Activated T-helper 1 cell treated with anti-CD3 and anti-CD28 coated beads, Interleukin-2, amount 50 U/mL, for 16 hours (primary cell): ENCODE results near the gene ACACB.

Experiments used
- DNase-seq, 2 donors: peaks; one replicate each; pipeline ENCODE4 v3.0.0-alpha.2; 2020; ENCODE audit warnings: low read depth in 1 of 2, low spot score in 1 of 2

ACACB gene

DNA sequence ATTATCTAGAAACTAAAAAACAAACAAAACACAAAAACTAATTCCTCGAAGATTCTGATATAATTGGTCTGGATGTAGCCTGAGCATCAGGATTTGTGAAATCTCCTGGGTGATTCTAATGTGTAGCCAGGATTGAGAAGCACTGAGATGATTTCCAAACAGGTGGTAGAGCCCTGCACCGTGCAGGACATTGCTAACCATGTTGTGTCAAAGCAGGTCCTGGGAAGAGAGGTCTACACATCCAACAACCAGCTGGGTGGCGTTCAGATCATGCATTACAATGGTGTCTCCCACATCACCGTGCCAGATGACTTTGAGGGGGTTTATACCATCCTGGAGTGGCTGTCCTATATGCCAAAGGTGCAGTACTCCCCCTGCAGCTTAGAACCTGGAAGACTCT lies 136.4 kb downstream of the ACACB start:
- no peak for DNase-seq

DNA sequence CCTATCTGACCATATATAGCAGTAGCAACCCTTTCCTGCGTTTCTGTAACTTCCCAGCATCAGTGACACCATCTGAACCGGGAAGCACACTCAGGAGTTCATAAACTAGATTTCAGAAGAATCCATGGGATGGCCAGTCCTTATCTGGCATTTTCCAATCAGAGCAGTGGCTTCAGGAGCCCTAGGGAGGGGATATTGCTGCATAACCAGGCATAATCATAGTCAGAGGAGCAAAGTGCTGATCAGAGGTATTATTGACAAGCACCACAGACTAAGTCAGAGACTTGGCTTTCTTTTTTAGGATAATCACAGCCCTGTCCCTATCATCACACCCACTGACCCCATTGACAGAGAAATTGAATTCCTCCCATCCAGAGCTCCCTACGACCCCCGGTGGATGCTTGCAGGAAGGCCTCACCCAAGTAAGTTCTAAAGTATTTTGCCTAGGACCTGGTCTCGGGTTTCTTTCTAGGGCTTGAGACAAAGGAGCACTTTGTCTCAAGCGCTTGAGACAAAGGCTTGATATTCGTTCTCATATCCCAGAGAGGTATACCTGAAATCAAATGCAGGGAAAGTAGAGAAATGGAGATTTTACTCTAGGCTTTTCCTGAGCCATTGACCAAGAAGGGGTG lies 137.6 kb downstream of the ACACB start:
- DNase-seq, result no peak

DNA sequence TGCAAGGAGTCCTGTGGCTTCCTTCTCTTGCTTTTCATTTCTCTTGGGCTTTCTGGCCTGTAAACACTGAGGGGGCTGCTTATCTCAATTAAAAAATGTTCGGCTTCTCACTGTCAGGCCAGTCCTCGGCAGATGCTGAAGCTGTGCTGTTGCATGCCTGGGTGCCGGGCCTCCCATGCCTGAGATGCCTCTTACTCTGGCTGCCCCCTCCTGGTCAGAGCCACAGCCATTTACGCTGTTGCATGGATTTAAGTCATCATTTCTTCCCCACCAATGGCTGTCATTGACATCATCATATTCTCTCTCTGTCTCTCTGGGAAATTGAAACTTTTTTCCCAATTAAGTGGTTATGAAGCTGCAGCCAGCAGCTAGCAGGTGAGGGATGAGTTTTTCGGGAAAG lies 139.0 kb downstream of the ACACB start:
- no peak for DNase-seq

DNA sequence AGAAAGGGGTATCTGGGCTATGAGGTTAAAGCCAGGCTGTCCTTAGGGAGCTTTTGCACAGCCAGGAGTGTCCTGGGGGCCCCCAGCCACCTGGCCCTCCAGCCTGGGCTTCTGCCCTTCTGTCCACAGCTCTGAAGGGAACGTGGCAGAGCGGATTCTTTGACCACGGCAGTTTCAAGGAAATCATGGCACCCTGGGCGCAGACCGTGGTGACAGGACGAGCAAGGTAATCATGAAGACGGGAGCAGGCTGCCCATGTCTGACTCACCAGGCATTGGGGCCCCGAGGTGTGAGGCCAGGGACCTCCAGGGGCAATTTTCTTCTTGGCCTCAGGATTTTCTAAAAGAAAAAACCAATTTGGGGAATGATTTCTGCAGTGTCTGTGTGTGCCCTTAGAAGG lies 139.6 kb downstream of the ACACB start:
- no peak for DNase-seq

DNA sequence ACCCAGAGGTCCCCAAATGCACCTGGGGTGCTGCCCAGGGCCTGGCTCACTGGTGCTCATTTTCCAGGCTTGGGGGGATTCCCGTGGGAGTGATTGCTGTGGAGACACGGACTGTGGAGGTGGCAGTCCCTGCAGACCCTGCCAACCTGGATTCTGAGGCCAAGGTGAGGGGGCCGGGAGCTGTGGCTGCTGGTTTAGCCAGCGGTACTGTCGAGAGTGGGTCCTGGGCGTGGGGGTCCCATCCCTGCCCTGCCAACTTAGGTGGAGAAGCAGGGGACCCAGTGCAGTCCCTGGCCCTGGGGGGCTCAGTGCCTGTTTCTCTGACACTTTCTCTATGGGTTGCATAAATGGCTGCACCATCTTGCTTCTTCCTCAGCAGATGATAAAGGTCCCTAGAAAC lies 141.8 kb downstream of the ACACB start:
- DNase-seq, result no peak

DNA sequence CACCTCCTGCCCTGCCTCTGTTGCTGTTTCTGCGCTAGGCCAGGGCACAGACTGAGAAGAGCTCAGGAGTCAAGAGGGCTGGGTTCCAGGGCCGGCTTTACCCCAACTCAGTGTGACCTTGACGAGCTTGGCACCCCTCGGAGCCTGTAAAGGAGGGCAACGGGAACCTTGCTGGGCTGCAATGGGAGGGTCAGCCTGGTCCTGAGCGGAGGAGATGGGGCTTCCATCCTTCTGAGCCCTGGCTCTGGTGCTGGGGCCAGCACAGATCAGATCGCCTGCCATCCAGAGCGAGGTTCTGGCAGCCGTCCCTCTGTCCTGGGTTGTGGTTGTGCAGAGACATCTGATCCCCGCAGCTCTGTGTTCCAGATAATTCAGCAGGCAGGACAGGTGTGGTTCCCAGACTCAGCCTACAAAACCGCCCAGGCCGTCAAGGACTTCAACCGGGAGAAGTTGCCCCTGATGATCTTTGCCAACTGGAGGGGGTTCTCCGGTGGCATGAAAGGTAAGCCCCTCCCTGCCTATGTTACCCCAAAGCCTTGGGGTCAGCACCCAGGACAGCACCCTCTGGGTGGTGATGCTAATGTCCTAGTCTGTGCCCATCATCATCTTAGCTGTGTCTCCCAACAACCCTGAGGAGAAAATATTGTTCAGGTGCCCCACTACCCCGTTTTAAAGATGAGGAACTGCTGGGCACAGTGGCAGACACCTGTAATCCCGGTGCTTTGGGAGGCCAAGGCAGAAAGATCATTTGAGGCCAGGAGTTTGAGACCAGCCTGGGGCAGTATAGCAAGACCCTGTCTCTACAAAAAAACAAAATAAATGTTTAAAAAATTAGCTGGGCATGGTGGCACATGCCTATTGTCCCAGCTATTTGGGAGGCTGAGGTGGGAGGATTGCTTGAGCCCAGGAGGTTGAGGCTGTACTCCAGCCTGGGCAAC lies 142.5 kb downstream of the ACACB start:
- DNase-seq, result no peak

DNA sequence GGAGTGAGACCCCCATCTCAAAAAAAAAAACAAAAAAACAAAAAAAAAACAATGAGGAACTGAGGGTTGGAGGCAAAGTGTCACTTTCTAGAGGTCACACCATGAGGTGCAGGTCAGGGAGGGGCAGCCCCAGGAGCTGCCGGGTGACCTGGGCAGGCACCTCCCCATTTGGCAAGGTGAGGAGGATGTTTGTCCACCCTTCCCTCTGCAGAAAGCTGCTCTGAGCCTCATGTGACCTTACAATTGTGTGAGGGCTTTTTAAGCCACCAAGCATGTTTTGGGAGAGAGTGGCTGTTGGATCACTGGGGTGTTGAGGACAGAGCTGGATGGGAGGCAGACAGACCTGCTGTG lies 143.1 kb downstream of the ACACB start:
- DNase-seq, result no peak

DNA sequence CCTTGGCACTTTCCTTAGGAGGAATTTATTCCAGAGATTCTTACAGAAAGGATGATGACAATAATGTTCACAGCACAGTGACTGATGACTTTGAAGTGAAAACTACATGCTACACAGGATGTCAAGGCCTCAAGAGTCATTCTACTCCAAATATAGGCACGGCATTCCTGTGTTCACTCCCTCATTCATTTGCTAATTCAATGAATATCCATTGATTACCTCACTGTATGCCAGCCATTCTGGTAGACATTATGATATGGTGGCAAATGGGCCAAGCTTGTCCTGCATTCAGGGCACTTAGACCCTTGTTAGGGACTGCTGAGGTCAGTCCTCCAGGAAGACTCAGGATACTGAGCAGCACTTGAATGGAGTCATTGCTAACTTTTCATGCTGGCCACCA lies 144.7 kb downstream of the ACACB start:
- DNase-seq, result no peak

DNA sequence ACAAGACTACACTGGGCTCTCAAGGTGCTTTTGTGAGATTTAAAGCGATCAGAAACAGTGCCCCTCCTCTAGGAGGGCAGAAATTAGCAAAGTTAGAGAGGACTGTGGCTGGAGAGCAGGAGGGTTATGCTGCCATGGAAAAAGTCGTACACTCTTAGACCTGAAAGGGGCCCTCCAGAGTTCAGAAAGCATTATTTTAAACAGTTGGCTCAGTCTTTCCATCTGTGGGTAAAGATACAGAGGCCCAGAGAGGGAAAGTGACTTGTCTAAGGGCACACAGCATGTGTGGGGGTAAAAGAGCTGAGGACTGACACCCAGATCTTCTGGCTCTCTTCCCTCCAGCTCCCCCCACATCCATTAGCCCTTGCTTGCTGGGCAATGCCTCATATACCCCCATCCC lies 145.6 kb downstream of the ACACB start:
- no peak for DNase-seq

DNA sequence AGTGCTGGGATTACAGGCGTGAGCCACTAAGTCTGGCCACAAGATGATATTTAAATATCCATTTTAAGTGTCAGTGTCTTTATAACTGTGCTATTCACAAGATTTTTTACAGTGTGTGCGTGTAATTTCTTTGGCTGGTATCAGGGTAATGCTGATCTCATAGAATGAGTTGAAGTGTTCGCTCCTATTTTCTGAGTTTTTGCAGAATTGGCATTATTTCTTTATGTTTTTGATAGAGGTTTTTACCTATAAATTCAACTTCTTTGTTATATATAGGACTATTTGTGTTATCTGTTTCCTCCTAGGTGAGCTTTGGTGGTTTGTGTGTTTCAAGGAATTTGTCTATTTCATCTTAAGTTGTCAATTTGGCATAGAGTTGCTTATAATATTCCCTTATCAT lies 147.1 kb downstream of the ACACB start:
- DNase-seq, result no peak

DNA sequence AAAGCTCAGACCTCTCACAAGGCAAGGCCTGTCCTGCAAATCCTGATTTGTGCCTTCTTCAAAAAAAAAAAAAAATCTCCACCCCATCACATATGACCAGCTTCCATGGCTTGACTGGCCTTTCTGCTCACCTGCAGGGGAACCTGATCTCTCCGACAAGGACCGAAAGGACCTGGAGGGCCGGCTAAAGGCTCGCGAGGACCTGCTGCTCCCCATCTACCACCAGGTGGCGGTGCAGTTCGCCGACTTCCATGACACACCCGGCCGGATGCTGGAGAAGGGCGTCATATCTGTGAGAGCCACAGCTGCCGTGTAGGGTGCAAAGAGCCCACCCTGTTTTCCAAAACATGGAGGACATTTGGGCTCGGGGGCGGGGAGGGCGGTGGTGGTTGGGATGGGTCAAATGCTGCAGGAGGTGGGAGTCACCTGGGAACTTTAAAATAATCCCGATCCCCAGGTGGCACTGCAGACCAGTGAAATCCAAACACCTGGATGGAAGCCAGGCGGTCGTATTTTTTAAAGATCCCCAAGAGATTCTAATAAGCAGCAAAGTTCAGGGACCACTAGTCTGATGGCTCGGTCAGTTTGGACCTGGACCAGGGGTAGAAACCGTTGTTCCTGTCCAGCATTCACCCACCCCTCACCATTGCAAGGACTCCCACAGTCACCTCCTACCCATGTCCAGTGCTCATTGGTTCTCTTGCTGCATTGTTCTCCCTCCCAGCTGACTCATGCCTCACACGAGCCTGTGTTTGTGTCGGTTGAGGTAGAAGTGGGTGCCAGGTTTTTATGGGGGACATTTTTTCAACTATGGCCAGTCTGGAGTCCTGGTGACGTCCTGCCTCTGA lies 147.9 kb downstream of the ACACB start:
- no peak for DNase-seq

DNA sequence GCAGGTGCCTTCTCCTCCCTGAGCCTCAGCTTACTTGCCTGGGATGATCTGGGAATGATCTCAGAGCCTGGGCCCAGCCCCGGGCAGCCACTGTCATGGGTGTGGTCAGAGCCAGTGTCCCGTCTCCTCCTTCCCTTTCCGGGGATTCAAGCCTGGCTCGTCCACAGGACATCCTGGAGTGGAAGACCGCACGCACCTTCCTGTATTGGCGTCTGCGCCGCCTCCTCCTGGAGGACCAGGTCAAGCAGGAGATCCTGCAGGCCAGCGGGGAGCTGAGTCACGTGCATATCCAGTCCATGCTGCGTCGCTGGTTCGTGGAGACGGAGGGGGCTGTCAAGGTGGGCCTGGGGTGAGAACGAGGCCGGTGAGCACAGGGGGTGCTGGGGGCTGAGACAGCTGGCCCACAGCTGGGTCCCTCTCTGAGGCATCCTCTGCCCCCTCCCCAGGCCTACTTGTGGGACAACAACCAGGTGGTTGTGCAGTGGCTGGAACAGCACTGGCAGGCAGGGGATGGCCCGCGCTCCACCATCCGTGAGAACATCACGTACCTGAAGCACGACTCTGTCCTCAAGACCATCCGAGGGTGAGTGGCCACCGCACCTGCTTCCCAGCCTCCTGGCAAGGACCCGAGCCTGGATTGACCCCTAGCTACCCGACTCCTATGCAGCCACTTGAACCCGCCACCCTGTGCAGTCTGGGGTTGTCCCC lies 148.7 kb downstream of the ACACB start:
- no peak for DNase-seq

DNA sequence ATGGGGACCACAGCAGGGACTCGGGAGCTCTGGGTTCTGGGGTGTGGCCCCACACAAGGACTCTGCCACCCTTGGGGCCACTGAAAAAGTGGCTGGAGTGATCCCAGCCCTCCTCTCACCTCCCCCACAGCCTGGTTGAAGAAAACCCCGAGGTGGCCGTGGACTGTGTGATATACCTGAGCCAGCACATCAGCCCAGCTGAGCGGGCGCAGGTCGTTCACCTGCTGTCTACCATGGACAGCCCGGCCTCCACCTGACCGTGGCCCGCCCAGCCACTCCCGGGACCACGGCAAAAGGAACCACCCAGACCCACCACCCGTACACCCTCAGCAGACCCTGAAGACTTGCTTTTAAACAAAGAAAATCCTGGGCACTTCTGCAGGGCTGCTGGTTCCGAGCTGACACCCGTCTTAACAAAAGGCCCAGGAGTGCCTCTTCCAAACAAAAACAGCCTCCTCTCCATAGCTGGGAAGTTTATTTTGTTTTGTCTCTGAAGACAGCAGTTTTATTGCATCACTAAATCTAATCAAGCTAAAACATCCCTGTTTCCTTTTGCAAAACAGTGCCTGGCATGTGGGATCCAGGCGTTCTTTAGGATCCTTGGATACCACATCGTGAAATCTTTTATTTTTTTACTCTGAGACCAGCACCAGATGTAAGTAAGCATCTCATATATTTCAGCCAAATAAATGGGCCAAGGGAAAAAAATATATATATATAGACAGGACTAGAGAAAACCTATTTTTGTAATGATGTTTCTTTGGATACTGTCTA lies 149.9 kb downstream of the ACACB start:
- no peak for DNase-seq

DNA sequence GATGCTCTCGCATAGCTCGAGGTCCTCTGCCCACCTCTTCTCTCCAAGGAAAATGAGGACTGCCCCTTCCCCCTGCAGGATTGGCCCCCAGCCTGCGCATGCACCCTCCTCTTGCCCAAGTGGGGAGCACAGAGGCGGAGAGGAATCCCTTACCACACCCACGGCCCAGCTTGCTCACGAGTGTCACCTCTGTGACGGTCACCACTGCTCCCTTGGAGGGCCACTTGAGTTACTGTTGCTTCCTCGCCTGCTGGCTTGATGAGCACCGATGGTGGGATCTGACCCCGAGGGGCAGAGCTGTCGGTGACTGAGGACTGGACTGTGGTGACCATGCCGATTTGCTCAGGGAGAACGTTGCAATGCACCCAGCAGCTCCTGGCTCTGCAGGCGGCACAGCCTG lies 151.0 kb downstream of the ACACB start:
- DNase-seq, result no peak

DNA sequence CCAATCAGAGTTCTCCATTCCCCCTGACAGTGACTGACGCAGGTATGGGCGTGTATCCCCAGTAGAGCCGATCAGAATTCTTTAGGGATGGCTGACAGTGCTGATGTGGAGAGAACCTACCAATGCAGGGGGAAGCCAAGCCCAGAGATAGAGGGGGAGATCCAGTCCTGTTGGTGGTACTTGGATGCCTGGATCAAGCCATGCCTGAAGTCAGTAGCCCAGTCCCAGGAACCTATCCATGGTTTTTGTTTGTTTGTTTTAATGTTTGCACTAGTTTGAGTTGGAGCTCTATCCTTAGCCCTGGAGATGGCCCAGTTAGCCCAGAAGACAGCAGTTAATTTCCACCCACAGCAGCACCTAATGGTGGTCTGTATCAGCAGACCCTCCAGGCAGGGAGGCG lies 152.5 kb downstream of the ACACB start:
- no peak for DNase-seq

DNA sequence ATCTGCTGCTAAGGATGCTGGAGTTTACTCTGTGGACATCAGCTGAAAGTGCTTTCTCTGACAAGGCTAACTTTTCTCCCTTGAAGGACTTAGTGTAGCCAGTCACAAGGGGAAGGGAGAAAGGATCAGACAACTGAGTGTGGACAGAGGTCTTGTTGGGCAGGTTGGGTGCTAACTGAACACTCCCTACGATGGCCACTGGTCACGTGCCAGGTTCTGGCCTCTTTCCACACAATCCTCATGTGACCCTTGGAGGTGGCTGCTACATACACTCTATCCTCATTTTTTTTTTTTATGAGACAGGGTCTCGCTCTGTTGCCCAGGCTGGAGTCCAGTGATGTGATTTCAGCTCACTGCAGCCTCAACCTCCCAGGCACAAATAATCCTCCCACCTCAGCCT lies 153.0 kb downstream of the ACACB start:
- DNase-seq, result no peak

DNA sequence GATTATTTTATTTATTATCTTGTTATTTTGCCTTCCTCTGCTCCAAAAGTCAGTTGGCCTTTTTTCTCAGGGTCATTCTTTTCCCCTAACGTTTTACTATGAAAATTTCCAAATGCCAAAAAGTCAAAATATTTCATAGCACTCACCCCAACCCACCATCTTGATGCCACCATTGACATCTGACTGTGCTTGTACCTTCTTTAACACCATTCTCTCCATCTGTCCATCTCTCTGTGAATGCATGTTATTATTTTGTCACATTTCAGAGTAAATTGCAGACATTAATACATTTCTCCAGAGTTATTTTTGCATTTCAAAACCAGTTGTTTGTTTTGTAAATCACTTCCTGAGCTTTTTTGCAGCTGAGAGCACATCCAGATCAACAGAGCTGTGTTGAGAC lies 154.1 kb downstream of the ACACB start:
- DNase-seq, result no peak

DNA sequence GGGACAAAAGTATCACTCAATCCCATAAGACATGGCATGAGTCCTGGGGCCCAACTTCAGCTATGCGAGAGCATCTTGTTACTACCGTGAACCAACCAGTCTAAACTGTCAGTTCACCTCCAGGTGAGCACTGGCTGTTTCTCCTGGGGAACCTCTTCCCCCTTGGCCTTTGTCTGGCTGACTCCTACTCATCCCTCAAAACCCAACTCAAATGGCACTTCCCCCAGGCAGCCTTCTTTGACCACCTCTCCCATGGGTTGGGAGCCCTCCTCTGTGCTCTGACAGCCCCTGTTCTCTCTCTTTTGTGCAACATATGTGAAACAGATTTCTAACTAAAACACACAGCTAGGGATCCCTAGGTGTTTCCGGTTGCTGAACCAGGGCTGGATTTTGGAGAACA lies 155.0 kb downstream of the ACACB start:
- no peak for DNase-seq

DNA sequence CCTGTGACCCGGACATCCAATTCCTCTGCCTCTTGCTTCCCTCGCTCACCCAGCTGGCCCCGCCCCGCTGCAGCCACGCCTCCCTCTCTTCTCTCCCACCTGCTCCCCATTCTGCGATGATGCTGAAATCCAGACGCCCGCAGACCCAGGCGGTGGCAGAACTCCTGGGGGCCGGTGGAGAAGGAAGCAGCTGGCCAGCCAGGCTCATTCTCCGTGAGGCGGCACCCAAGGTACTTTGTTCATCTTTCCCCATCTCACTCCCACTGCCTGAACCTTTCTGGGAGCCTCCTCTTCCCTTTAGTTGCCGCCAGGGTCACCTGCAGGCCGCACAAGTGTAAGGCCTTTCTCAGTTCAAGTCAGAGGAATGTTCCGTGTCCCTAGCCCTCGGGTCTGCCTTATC lies 157.0 kb downstream of the ACACB start:
- no peak for DNase-seq

DNA sequence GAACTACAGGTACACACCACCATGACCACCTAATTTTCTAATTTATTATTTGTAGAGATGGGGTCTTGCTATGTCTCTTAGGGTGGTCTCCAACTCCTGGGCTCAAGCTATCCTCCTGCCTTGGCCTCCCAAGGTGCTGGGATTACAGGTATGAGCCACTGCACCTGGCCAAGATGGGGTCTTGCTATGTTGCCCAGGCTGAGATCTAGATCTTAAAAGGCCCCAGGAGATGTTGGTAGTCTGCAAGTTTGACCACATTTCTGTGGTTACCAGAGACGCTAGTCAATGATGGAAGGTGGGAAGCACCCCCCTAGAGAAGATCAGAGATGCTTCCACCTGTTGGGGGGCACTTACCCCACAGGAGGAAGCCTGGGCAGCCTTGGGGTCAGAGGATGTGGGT lies 158.0 kb downstream of the ACACB start:
- no peak for DNase-seq

DNA sequence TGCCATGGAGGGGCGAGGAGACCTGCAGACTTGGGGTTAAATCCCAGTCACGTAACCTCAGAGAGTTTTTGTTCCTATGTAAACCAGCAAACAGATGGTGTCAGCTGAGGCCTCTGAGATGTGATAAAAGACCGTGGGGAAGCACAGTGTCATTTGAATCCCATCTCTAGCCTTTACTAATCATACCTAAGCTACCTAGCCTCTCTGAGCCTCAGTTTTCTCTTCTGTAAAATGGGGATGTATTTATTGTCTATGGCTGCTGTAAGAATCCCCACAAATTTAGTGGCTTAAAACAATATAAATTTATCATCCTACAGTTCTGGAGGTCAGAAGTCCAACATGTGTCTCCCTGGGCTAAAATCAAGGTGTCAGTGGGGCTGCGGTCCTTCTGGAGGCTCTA lies 158.8 kb downstream of the ACACB start:
- DNase-seq, result no peak
